Heart left ventricle (tissue), 16 donors: ENCODE data around the gene GDF2. TPM values are rescaled to one million over a fixed set of nuclear protein-coding genes. Genes with fewer than 3 reads are reported as not detected.

ENCODE experiments used
- ATAC-seq, 4 donors: fragments of 200-7000 bp; cut with Tn5 transposase; one replicate each; pipeline ENCODE4 v1.9.1; 2020 to 2022; ENCODE audit warnings: moderate library complexity in 4 of 4, mild to moderate bottlenecking in 3 of 4, moderate number of reproducible peaks in 1 of 4
- DNase-seq, 5 donors: peaks; one replicate each; pipeline ENCODE4 v3.0.0-alpha.2; 2020
- H3K27ac ChIP-seq, 12 donors: fragments of 200-600 bp; sonication (generic) in 4 of 12; one replicate each; pipeline versions ENCODE4 v1.5.0 to v1.8.0; 2016 to 2022; ENCODE audit warnings: mild to moderate bottlenecking in 2 of 12
- H3K27me3 ChIP-seq, 9 donors: fragments of 200-600 bp; sonication (generic) in 2 of 9; one replicate each; pipeline versions ENCODE4 v1.5.1 to v1.8.0; 2016 to 2022; ENCODE audit warnings: mild to moderate bottlenecking in 3 of 9
- H3K36me3 ChIP-seq, 9 donors: fragments of 200-600 bp; sonication (generic) in 2 of 9; one replicate each; pipeline versions ENCODE4 v1.5.0 to v1.8.0; 2018 to 2022; ENCODE audit warnings: mild to moderate bottlenecking in 2 of 9
- H3K4me1 ChIP-seq, 12 donors: fragments of 200-600 bp; sonication (generic) in 4 of 12; one replicate each; pipeline versions ENCODE4 v1.5.0 to v1.8.0; 2016 to 2022; ENCODE audit warnings: mild to moderate bottlenecking in 3 of 12
- H3K4me3 ChIP-seq, 12 donors: fragments of 200-600 bp; sonication (generic) in 4 of 12; one replicate each; pipeline versions ENCODE4 v1.5.0 to v1.8.0; 2017 to 2022; ENCODE audit warnings: mild to moderate bottlenecking in 9 of 12, moderate library complexity in 4 of 12
- H3K9me3 ChIP-seq, 12 donors: fragments of 200-600 bp; sonication (generic) in 4 of 12; one replicate each; pipeline versions ENCODE4 v1.5.0 to v1.8.0; 2016 to 2022; ENCODE audit warnings: mild to moderate bottlenecking in 1 of 12
- CTCF ChIP-seq, 12 donors: fragments of 200-600 bp; sonication (generic) in 4 of 12; IDR thresholded peaks; one replicate each; pipeline versions ENCODE4 v1.5.0 to v1.8.0; 2018 to 2022; ENCODE audit warnings: antibody characterized with exemption in 12 of 12, mild to moderate bottlenecking in 5 of 12
- POLR2A ChIP-seq, 2 donors: fragments of 450-650 bp; IDR thresholded peaks; one replicate each; pipeline ENCODE4 v1.6.1; 2017; ENCODE audit warnings: antibody characterized with exemption in 2 of 2, mild to moderate bottlenecking in 2 of 2, moderate library complexity in 2 of 2
- WGBS, 4 donors: extraction: QIAGEN DNeasy Blood & Tissue Kit in 2 of 4; methylation state at CpG; one replicate each; pipeline versions ENCODE4 v1.1.5 to v1.1.7; 2013 to 2018; 5-methylcytosine and 5-hydroxymethylcytosine counted together
- intact Hi-C, 10 donors: fragments of 100-400 bp; cut with DNase I; formaldehyde crosslinking; loops; one replicate each; pipeline versions ENCODE4 v1.11.1 to v1.14.2; 2022
- polyA plus RNA-seq, 2 donors: library from polyadenylated mRNA; stranded (reverse); fragments of 200-250 nt; gene quantifications; one replicate each; pipeline ENCODE4 v1.2.3, GENCODE V29; 2013
- total RNA-seq, 9 donors: library from RNA; depleted of rRNA in 2 of 9; stranded (reverse); fragments of >200 nt in 2 of 9; fragmentation: NEBNext Ultra II Directional in 3 of 9; extraction: Animal tissue kit (Norgen Biotek cat#: 25700) in 3 of 9; gene quantifications; one replicate each; pipeline versions ENCODE4 v1.1.0 to v1.2.4, GENCODE V29; 2016 to 2023
- donor health status: ischemic (EF 13 %, LVEDD 7.1; RV severe dilation, severe dysfunction).
- donor health status: healthy with polysubstance abuse.
- donor health status: DM: no; HTN: yes; CAD: no.
- donor health status: DM: no; HTN: no; CAD: no.
- donor health status: ischemic (EF 25% LVEDD 6.9; RV normal size, moderate dysfunction).
- donor health status: ischemic (EF 25% LVEDD 5.7; RV mildly dilated, moderate dysfunction).
- donor health status: healthy.
- donor health status: DM: yes; HTN: yes; CAD: no.
- donor health status: ischemic (EF 35%, LVEDD 5.7; RV mildly dilated, moderate dysfunction).
- donor health status: nonischemic (EF 11% LVEDD 7.7; RV severe dilation, severe dysfunction).
- donor health status: DM: yes; HTN: yes; CAD: no.
- donor health status: PGD.
- donor health status: ischemic (EF 29% LVEDD 5.4; RV normal size, mild dysfunction).
- donor health status: nonischemic (EF 23%, LVEDD 6.1; RV moderate dilation, normal function).

Gene GDF2
- total and polyA plus RNA-seq, 11 donors: not detected

- no peak overlapping the region for H3K27ac ChIP-seq
- H3K4me1 ChIP-seq: peaks cover 0 to 10% (median 3%) of the 10 kb centered on the region in 12 donors
- no peaks in the 10 kb centered on the region for H3K27me3 ChIP-seq
- intact Hi-C loops: no loop called here
- TF ChIP-seq POLR2A (IDR thresholded peaks at IDR 0.05): no peak
- TF ChIP-seq CTCF (IDR thresholded peaks at IDR 0.05): no peak
- H3K4me3 ChIP-seq: no peak overlapping the region
- WGBS, 4 donors: 52 to 67% (median 60%) methylated on average over 3 of the region's 3 CpGs
- no peaks in the 10 kb centered on the region for H3K9me3 ChIP-seq
- DNase-seq (peak in 1 of 5 donors; percentile 49), ATAC-seq (peak in 2 of 4 donors; percentile 45 to 68)
- no peaks in the 10 kb centered on the region for H3K36me3 ChIP-seq
Measured at GRCh38 chr10:47290338-47290737, 31.9 kb upstream of the GDF2 start.

DNA sequence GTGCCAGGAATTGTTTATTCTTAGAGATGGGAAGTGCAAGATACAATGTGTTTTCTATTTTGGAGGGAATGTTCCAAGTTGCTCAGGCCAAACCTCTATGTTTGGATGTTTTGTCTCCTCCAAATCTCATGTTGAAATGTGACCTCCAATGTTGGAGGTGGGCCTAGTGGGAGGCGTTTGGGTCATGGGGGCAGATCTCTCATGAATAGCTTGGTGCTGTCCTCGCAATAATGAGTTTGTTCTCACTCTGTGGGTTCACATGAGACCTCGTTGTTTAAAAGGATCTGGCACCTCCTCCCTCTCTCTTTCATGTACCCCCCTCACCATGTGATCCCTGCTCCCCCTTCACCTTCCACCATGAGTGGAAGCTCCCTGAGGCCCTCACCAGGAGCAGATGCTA, 30.6 kb upstream of the GDF2 start:
- Histone ChIP-seq H3K4me3 (no peak overlapping the region), H3K27ac (no peak overlapping the region), H3K27me3 (peaks cover 0 to 4% (median 0%) of the 10 kb centered on the region in 9 donors), H3K4me1 (peaks cover 0 to 8% (median 0%) of the 10 kb centered on the region in 12 donors), H3K36me3 (no peaks in the 10 kb centered on the region), H3K9me3 (no peaks in the 10 kb centered on the region)
- WGBS, 4 donors: 72 to 79% (median 76%) methylated on average over 3 of the region's 3 CpGs
- intact Hi-C loops: no loop called here
- ATAC-seq (no peak), DNase-seq (no peak)
- TF ChIP-seq POLR2A (IDR thresholded peaks at IDR 0.05) (no peak), CTCF (IDR thresholded peaks at IDR 0.05) (no peak)

- no peaks in the 10 kb centered on the region for H3K36me3 ChIP-seq
- H3K4me1 ChIP-seq: peaks cover 0 to 2% (median 0%) of the 10 kb centered on the region in 12 donors
- H3K27ac ChIP-seq: no peak overlapping the region
- no peak overlapping the region for H3K4me3 ChIP-seq
- 90 to 96% (median 92%) methylated on average over 9 of the region's 9 CpGs for WGBS, 4 donors
- ATAC-seq (no peak), DNase-seq (no peak)
- H3K27me3 ChIP-seq: peaks cover 0 to 8% (median 0%) of the 10 kb centered on the region in 9 donors
- no peaks in the 10 kb centered on the region for H3K9me3 ChIP-seq
- TF ChIP-seq CTCF (IDR thresholded peaks at IDR 0.05): no peak
- TF ChIP-seq POLR2A (IDR thresholded peaks at IDR 0.05): no peak
- intact Hi-C loops: no loop called here
Measured at GRCh38 chr10:47294057-47294456, 28.2 kb upstream of the GDF2 start.

- no peak for ATAC-seq
Measured at GRCh38 chr10:47294501-47294900, 27.8 kb upstream of the GDF2 start.

More at GRCh38 chr10:47294501-47294900, 27.8 kb upstream of the GDF2 start:
- WGBS, 4 donors: 83 to 88% (median 86%) methylated on average over 5 of the region's 5 CpGs
- DNase-seq: no peak
- intact Hi-C loops: no loop called here
- H3K4me3 ChIP-seq: no peak overlapping the region
- no peaks in the 10 kb centered on the region for H3K36me3 ChIP-seq
- TF ChIP-seq CTCF (IDR thresholded peaks at IDR 0.05) (no peak), POLR2A (IDR thresholded peaks at IDR 0.05) (no peak)
- peaks cover 0 to 11% (median 0%) of the 10 kb centered on the region in 9 donors for H3K27me3 ChIP-seq
- peaks cover 0 to 5% (median 0%) of the 10 kb centered on the region in 12 donors for H3K4me1 ChIP-seq
- H3K9me3 ChIP-seq: no peaks in the 10 kb centered on the region
- no peak overlapping the region for H3K27ac ChIP-seq
